CD4-positive, alpha-beta T cell treated with Interleukin-17A for 1 hour (primary cell): Measurements from ENCODE around the gene USP31.

Experiments used
- DNase-seq: peaks from one replicate; pipeline ENCODE4 v3.0.0-alpha.2; 2020

USP31 gene

DNA sequence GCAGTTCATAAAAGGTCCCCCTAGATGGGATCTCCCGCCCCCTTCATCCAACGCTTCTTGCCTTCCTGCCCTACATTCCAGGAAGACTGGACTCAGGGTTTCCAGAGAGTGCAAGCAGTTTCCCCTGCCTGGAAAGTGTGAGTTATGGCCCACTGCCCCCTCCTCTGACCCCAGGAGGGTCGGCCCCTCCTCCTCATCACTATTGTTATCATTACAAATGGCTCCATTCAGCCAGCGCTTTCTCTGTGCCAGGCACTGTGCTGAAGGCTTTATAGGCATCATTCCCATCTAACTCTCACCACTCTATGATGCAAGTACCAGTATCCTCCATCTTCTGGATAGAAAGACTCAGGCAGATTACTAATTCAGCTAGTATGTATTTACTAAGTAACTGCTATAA, 90.7 kb downstream of the USP31 start:
- no peak for DNase-seq

DNA sequence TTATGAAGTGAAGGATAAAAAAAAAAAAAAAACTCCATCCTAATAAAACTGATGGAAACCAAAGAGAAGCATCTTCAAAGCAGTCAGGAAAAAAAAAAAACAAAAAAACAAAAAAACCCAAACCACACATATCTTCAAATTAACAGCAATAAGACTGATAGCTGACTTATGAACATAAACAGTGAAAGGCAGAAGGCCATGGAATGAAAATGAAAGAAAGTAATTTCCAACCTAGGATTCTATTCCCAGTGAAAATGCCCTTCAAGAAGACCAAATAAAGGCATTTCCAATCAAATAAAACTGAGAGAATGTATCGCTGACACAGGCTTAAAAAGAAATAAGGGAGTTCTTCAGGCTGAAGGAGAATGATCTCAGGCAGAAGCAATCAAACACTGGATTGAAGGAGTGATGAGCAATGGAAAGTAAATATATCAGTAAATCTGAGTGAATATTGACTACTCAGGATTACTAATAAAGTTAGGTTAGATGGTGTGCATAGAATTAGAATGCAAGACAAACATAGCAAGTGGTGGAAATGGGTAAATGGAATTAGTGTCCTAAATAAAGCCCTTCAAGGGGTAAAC, 92.1 kb downstream of the USP31 start:
- DNase-seq, result no peak

DNA sequence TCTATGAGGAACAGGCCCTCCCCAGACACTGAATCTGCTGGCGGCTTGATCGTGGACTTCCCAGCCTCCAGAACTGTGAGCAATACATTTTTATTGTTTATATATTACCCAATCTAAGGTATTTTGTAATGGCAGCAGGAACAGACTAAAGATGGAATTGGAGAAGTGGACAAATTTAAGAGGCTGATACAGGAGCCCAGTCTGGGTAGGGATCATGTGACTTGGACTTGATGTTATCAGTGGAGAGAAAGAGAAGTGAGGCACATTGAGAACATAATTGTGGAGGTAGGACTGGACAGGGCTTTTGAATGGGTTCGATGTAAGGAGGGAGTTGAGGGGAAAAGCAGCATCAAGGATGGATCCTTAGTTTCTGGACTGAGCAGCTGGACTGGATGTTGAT, 93.8 kb downstream of the USP31 start:
- no peak for DNase-seq

DNA sequence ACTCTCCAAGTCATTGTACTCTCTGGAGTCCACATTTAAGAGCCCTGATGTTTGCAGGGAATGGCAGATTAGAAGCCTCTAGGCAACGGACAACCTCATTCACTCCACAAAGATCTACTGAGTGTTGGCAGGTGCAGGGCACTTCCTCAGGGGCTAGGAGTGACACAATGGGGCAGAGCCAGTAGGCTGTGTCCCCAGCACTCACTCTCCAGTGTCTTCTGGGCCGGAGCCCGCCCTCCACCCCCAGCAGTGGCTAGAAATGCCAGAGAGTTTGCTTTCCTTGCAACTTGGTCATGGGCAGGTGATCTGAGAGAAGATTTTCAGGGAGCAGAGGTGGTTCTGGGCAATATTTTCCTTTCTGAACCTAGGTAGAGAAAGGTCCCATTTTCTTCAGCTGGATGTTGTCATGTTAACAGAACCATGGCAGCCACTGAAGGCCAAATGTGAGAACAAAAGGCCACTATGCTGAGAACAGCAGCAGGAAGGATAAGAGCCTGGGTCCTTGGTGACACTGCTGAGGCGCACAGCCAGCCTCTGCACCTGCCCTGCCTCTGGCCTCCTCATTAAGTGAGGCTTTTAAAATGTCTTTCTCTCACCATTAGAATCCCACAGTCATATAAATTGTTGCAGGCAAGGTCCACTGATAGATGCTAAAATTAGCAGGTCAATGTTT, 96.2 kb downstream of the USP31 start:
- no peak for DNase-seq

GRCh38 chr16:23052221-23052620, 97.0 kb downstream of the USP31 start:
- DNase-seq, result no peak

GRCh38 chr16:23051587-23051986, 97.7 kb downstream of the USP31 start:
- DNase-seq, result no peak

- no peak for DNase-seq
These were observed 101.1 kb downstream of the USP31 start for GRCh38 chr16:23048164-23048563.

- DNase-seq, result no peak
These were observed 104.2 kb downstream of the USP31 start for GRCh38 chr16:23045025-23045424.

DNA sequence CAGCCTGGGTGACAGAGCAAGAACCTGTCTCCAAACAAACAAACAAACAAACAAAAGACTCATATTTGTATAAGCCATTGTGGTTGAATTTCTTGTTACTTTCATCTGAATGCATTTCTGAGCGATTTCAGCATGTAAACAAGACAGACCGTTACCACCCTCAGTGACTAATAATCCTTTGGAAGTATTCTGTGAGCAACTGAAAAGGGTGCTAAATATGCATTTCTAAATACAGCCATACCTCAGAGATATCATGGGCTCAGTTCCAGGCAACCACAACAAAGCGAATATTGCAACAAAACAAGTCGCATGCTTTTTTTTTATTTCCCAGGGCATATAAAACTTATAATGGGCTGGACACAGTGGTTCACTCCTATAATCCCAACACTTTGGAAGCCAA, 109.0 kb downstream of the USP31 start:
- DNase-seq, result no peak

- no peak for DNase-seq
These were observed 110.1 kb downstream of the USP31 start for GRCh38 chr16:23039118-23039517.

- DNase-seq, result no peak
These were observed 114.0 kb downstream of the USP31 start for GRCh38 chr16:23035240-23035639.

- no peak for DNase-seq
These were observed 117.6 kb downstream of the USP31 start for GRCh38 chr16:23031508-23032098.

GRCh38 chr16:23029733-23030420, 119.4 kb downstream of the USP31 start:
- DNase-seq, result no peak

- DNase-seq, result no peak
These were observed 121.9 kb downstream of the USP31 start for GRCh38 chr16:23027386-23027785.

DNA sequence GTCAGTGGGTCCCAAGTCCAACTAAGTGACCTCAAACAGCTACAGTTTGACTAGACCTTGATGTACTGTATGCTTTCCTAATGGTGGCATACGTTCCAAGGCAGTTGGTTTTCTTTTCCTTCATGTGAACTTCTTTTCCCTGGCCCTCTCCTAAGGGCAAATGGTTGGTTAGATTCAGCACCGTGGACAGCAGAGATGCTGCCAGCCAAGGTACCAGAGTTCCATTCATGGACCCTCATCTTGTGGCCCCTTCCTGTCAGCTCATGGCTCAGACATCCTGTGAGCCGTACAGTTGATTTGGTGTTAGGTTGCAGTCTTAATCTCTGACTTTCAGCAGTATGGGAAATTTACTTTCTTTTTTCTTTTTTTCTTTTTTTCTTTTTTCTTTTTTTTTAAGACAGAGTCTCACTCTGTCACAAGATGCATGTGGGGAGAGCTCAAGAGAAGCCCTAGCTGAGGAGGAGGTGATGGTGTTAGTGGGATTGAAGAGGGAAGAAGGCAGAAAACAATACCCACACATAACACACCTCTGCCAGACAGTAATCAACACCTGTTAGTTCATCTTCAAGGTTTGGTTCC, 122.4 kb downstream of the USP31 start:
- no peak for DNase-seq

GRCh38 chr16:23025692-23026307, 123.5 kb downstream of the USP31 start:
- DNase-seq, result no peak

GRCh38 chr16:23024044-23024443, 125.2 kb downstream of the USP31 start:
- no peak for DNase-seq

DNA sequence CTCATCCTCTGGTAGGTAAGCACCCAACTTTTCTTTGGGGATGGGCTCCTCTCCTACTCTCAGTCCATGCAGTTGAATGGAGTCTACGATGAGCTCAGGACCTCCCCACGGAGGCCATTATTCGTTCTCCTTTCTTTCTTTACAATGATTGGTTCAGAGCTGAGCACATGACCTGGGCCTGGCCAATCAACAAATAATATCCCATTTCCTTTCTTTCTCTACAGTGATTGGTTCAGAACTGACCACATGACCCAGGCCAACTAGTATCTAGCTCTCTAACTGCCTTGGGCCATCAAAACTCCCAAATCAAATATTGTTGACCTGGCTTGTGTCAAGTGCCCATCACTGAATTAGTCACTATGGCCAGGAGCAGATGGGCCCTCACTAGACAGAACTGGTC, 129.2 kb downstream of the USP31 start:
- DNase-seq, result no peak

- no peak for DNase-seq
These were observed 132.9 kb downstream of the USP31 start for GRCh38 chr16:23016368-23016767.

DNA sequence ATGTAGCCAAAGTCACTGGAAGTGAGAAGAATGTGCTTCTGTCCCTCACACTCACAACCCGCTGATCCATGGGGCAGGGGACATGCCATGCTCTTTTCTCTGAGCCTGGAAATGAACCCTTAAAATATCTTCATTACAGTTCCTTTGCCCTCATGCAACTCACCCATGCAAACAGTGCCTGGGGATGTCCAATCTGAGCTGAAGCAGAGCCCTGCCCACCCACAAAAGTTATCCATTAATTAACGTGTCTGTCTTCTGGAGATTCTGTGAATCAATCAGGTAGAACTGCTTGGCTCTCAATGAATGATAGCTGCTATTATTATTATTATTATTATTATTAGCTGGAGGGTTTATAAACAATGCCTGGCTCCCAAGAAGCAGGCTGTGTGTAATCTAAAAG, 133.7 kb downstream of the USP31 start:
- no peak for DNase-seq

DNA sequence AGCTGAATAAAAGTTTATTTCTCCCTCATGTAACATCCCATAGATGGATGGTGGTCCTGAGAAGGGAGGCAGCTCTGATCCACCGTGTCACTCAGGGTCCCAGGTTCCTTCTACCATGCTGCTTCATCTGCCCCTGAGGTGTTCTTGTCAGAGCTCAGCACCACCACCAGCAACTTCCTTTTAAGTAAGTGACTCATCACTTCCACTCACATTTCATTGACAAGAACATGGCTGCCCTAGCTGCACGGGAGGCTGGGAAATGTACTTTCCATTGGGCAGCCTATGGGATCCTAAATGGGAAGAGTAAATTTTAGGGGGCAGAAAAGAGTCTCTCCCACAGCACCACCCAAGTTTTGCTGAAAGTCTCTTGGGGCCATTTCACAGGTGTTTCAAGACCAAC, 134.7 kb downstream of the USP31 start:
- DNase-seq, result no peak
